ENCODE data around the gene MTX1. TPM values are rescaled to one million over a fixed set of nuclear protein-coding genes. Genes with fewer than 3 reads are reported as not detected.
"Not testable (repeated sequence)": the region's sequence is repeated elsewhere in the genome, so short reads cannot be mapped to it uniquely, and the experiment has no call there.

MTX1 gene
- total RNA-seq, 1 experiment from 2014 or later, result 49.5 TPM

GRCh38 chr1:155227261-155228095, 19.0 kb downstream of the MTX1 start:
- H3K4me1 ChIP-seq (ENCODE audit: low read length), result peaks cover 47% of the 10 kb centered on the region
- no peaks in the 10 kb centered on the region for H3K27me3 ChIP-seq (ENCODE audit: low read length)
- H3K27ac ChIP-seq (ENCODE audit: low read length), result peak overlapping the region; percentile 92
- H2AFZ ChIP-seq (ENCODE audit: low read length), result peak overlapping the region; percentile 10; the same call in 1 of the 2 replicates
- peak overlapping the region; percentile 95 for H3K4me2 ChIP-seq (ENCODE audit: low read depth, low read length, poor library complexity, severe bottlenecking)
- no peaks in the 10 kb centered on the region for H3K9me2 ChIP-seq (replicated peaks; ENCODE audit: insufficient read depth, low read length)
- no peaks in the 10 kb centered on the region for H3K9me3 ChIP-seq (ENCODE audit: low read length)
- peak overlapping the region; percentile 85 for H3K4me3 ChIP-seq (ENCODE audit: low read length)
- H3K9ac ChIP-seq (ENCODE audit: low read length), result peak overlapping the region; percentile 93
- H3K79me2 ChIP-seq (ENCODE audit: low read length), result peaks cover 18% of the 10 kb centered on the region
- no peaks in the 10 kb centered on the region for H3K36me3 ChIP-seq (ENCODE audit: insufficient read depth, low read length)
- peak; percentile 99 for DNase-seq
- H4K20me1 ChIP-seq (ENCODE audit: insufficient read depth, low read depth, low read length), result no peaks in the 10 kb centered on the region

- DNase-seq, result no peak
- Histone ChIP-seq H3K27me3 (ENCODE audit: low read length) (no peaks in the 10 kb centered on the region), H3K4me2 (ENCODE audit: low read depth, low read length, poor library complexity, severe bottlenecking) (peak overlapping the region; percentile 95), H3K9ac (ENCODE audit: low read length) (peak overlapping the region; percentile 79), H3K9me3 (ENCODE audit: low read length) (no peaks in the 10 kb centered on the region), H3K79me2 (ENCODE audit: low read length) (peaks cover 18% of the 10 kb centered on the region), H3K36me3 (ENCODE audit: insufficient read depth, low read length) (no peaks in the 10 kb centered on the region), H3K27ac (ENCODE audit: low read length) (peak overlapping the region; percentile 61; the same call in 1 of the 2 replicates), H3K4me3 (ENCODE audit: low read length) (peak overlapping the region; percentile 66), H3K4me1 (ENCODE audit: low read length) (peaks cover 42% of the 10 kb centered on the region), H4K20me1 (ENCODE audit: insufficient read depth, low read depth, low read length) (no peaks in the 10 kb centered on the region), H2AFZ (ENCODE audit: low read length) (peak overlapping the region; percentile 10; the same call in 1 of the 2 replicates), H3K9me2 (replicated peaks; ENCODE audit: insufficient read depth, low read length) (no peaks in the 10 kb centered on the region)
These were observed 19.6 kb downstream of the MTX1 start for GRCh38 chr1:155228096-155228427.

- H3K27me3 ChIP-seq (ENCODE audit: low read length); H4K20me1 ChIP-seq (ENCODE audit: insufficient read depth, low read depth, low read length); H3K36me3 ChIP-seq (ENCODE audit: insufficient read depth, low read length); H3K4me1 ChIP-seq (ENCODE audit: low read length); H2AFZ ChIP-seq (ENCODE audit: low read length); H3K9ac ChIP-seq (ENCODE audit: low read length); DNase-seq; H3K27ac ChIP-seq (ENCODE audit: low read length); H3K9me2 ChIP-seq (replicated peaks; ENCODE audit: insufficient read depth, low read length); H3K79me2 ChIP-seq (ENCODE audit: low read length); H3K4me3 ChIP-seq (ENCODE audit: low read length); H3K4me2 ChIP-seq (ENCODE audit: low read depth, low read length, poor library complexity, severe bottlenecking); H3K9me3 ChIP-seq (ENCODE audit: low read length): not testable (repeated sequence)
These were observed 22.8 kb downstream of the MTX1 start for GRCh38 chr1:155231302-155231701.

- H3K36me3 ChIP-seq (ENCODE audit: insufficient read depth, low read length); H3K79me2 ChIP-seq (ENCODE audit: low read length); H3K4me3 ChIP-seq (ENCODE audit: low read length); H3K9me3 ChIP-seq (ENCODE audit: low read length); H3K9ac ChIP-seq (ENCODE audit: low read length); H3K4me2 ChIP-seq (ENCODE audit: low read depth, low read length, poor library complexity, severe bottlenecking); H3K27me3 ChIP-seq (ENCODE audit: low read length); H3K4me1 ChIP-seq (ENCODE audit: low read length); H3K27ac ChIP-seq (ENCODE audit: low read length); H4K20me1 ChIP-seq (ENCODE audit: insufficient read depth, low read depth, low read length); H2AFZ ChIP-seq (ENCODE audit: low read length); H3K9me2 ChIP-seq (replicated peaks; ENCODE audit: insufficient read depth, low read length); DNase-seq: not testable (repeated sequence)
These were observed 23.8 kb downstream of the MTX1 start for GRCh38 chr1:155232001-155232978.

GRCh38 chr1:155233502-155233901, 25.0 kb downstream of the MTX1 start:
- H3K27ac ChIP-seq (ENCODE audit: low read length); H3K79me2 ChIP-seq (ENCODE audit: low read length); H3K9ac ChIP-seq (ENCODE audit: low read length); H3K27me3 ChIP-seq (ENCODE audit: low read length); H3K4me3 ChIP-seq (ENCODE audit: low read length); H3K4me2 ChIP-seq (ENCODE audit: low read depth, low read length, poor library complexity, severe bottlenecking); DNase-seq; H2AFZ ChIP-seq (ENCODE audit: low read length); H3K36me3 ChIP-seq (ENCODE audit: insufficient read depth, low read length); H4K20me1 ChIP-seq (ENCODE audit: insufficient read depth, low read depth, low read length); H3K9me2 ChIP-seq (replicated peaks; ENCODE audit: insufficient read depth, low read length); H3K9me3 ChIP-seq (ENCODE audit: low read length); H3K4me1 ChIP-seq (ENCODE audit: low read length): not testable (repeated sequence)

- not testable (repeated sequence) for H3K9me2 ChIP-seq (replicated peaks; ENCODE audit: insufficient read depth, low read length); H3K9me3 ChIP-seq (ENCODE audit: low read length); DNase-seq; H2AFZ ChIP-seq (ENCODE audit: low read length); H3K4me3 ChIP-seq (ENCODE audit: low read length); H3K79me2 ChIP-seq (ENCODE audit: low read length); H3K4me2 ChIP-seq (ENCODE audit: low read depth, low read length, poor library complexity, severe bottlenecking); H3K27me3 ChIP-seq (ENCODE audit: low read length); H3K36me3 ChIP-seq (ENCODE audit: insufficient read depth, low read length); H4K20me1 ChIP-seq (ENCODE audit: insufficient read depth, low read depth, low read length); H3K27ac ChIP-seq (ENCODE audit: low read length); H3K9ac ChIP-seq (ENCODE audit: low read length); H3K4me1 ChIP-seq (ENCODE audit: low read length)
These were observed 26.9 kb downstream of the MTX1 start for GRCh38 chr1:155235375-155235774.

- Histone ChIP-seq H3K79me2 (ENCODE audit: low read length) (no peaks in the 10 kb centered on the region), H3K9me2 (replicated peaks; ENCODE audit: insufficient read depth, low read length) (no peaks in the 10 kb centered on the region), H3K4me3 (ENCODE audit: low read length) (no peak overlapping the region), H3K4me2 (ENCODE audit: low read depth, low read length, poor library complexity, severe bottlenecking) (no peak overlapping the region), H3K36me3 (ENCODE audit: insufficient read depth, low read length) (no peaks in the 10 kb centered on the region), H4K20me1 (ENCODE audit: insufficient read depth, low read depth, low read length) (no peaks in the 10 kb centered on the region), H2AFZ (ENCODE audit: low read length) (no peak overlapping the region), H3K9me3 (ENCODE audit: low read length) (no peaks in the 10 kb centered on the region), H3K4me1 (ENCODE audit: low read length) (peaks cover 7% of the 10 kb centered on the region), H3K9ac (ENCODE audit: low read length) (no peak overlapping the region), H3K27ac (ENCODE audit: low read length) (no peak overlapping the region), H3K27me3 (ENCODE audit: low read length) (no peaks in the 10 kb centered on the region)
- no peak for DNase-seq
These were observed 28.0 kb downstream of the MTX1 start for GRCh38 chr1:155236451-155236850.

GRCh38 chr1:155241069-155241679, 32.7 kb downstream of the MTX1 start:
- Histone ChIP-seq H3K9ac (ENCODE audit: low read length) (peak overlapping the region; percentile 64), H3K27me3 (ENCODE audit: low read length) (no peaks in the 10 kb centered on the region), H3K36me3 (ENCODE audit: insufficient read depth, low read length) (no peaks in the 10 kb centered on the region), H3K4me1 (ENCODE audit: low read length) (peaks cover 41% of the 10 kb centered on the region), H3K27ac (ENCODE audit: low read length) (peak overlapping the region; percentile 40; the same call in 1 of the 2 replicates), H2AFZ (ENCODE audit: low read length) (0 out of 2 replicates have a peak overlapping the region, but pooled peaks have one; percentile 17), H3K4me3 (ENCODE audit: low read length) (peak overlapping the region; percentile 73), H4K20me1 (ENCODE audit: insufficient read depth, low read depth, low read length) (no peaks in the 10 kb centered on the region), H3K4me2 (ENCODE audit: low read depth, low read length, poor library complexity, severe bottlenecking) (peak overlapping the region; percentile 67), H3K79me2 (ENCODE audit: low read length) (peaks cover 16% of the 10 kb centered on the region), H3K9me3 (ENCODE audit: low read length) (no peaks in the 10 kb centered on the region), H3K9me2 (replicated peaks; ENCODE audit: insufficient read depth, low read length) (no peaks in the 10 kb centered on the region)
- peak; percentile 91 for DNase-seq

All from Karpas-422 (cell line).